ENCODE results near the gene KCNH5. TPM values are rescaled to one million over a fixed set of nuclear protein-coding genes. Genes with fewer than 3 reads are reported as not detected.

KCNH5 gene
- total and polyA plus RNA-seq, 9 of the 15 experiments (the other 6 are each of a cell fraction or from before 2014, with no cell fraction given): 1.1 to 2.4 (median 1.4) TPM

DNA sequence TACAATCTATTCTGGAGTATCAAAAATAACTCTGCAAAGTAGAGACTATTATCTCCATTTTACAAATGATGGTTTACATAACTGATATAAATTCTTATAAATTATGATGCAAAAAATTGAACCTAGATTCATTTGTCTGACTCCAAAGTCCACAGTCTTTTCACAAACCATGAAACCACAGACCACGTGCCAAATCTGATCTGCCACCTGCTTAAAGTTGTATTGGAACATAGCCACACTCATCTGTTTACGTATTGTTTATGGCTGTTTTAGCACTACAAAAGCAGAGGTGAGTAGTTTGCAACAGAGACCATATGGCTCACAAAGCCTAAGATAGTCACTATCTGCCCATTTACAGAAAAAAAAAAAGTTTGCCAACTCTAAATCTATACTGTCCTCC, 105.3 kb downstream of the KCNH5 start:
- no peak for DNase-seq (ENCODE audit: extremely low read depth in 1 of 4, low spot score in 3 of 4)
- no peak overlapping the region for H3K4me3 ChIP-seq
- no peaks in the 10 kb centered on the region for H3K79me2 ChIP-seq (ENCODE audit: control insufficient read depth, insufficient read depth, low read length)
- H3K4me1 ChIP-seq (replicated peaks in 1 of 2; ENCODE audit: control insufficient read depth in 2 of 2, insufficient read depth in 2 of 2, low read length in 2 of 2): no peaks in the 10 kb centered on the region
- POLR2A ChIA-PET: no interaction called here
- ATAC-seq: no peak
- H3K9ac ChIP-seq (ENCODE audit: insufficient read depth in 1 of 2, low read depth in 2 of 2, low read length in 2 of 2): no peak overlapping the region
- WGBS (ENCODE audit: insufficient coverage, low coverage, missing lambda C conversion rate): 0% methylated on average over 1 of the region's 2 CpGs
- CTCF ChIA-PET (ENCODE audit: low intra/inter-chr PET ratio): no interaction called here
- H3K9me1 ChIP-seq (ENCODE audit: control insufficient read depth, insufficient read depth, low read length): no peaks in the 10 kb centered on the region
- no peaks in the 10 kb centered on the region for H3K27me3 ChIP-seq (ENCODE audit: control insufficient read depth in 2 of 2, insufficient read depth in 2 of 2, low read length in 2 of 2)
- no peak for FAIRE-seq
- in situ Hi-C loops (cut with MboI) (no loop called here), intact Hi-C loops (cut with micrococcal nuclease) (no loop called here)
- no peaks in the 10 kb centered on the region for H3K9me3 ChIP-seq (replicated peaks; ENCODE audit: control insufficient read depth, insufficient read depth, low read depth, low read length)
- BruUV-seq (replicated peaks): no TSS peak
- H3K4me2 ChIP-seq (ENCODE audit: insufficient read depth, low read length): no peak overlapping the region
- H4K20me1 ChIP-seq (replicated peaks; ENCODE audit: control insufficient read depth, insufficient read depth, low read length): no peaks in the 10 kb centered on the region
- no peaks in the 10 kb centered on the region for H3K36me3 ChIP-seq (ENCODE audit: control insufficient read depth, insufficient read depth, low read length)
- H2AFZ ChIP-seq (ENCODE audit: low read depth, low read length): no peak overlapping the region
- H3K27ac ChIP-seq (ENCODE audit: extremely low read depth, low read depth, low read length): no peak overlapping the region
- TF ChIP-seq, protein P1, sequence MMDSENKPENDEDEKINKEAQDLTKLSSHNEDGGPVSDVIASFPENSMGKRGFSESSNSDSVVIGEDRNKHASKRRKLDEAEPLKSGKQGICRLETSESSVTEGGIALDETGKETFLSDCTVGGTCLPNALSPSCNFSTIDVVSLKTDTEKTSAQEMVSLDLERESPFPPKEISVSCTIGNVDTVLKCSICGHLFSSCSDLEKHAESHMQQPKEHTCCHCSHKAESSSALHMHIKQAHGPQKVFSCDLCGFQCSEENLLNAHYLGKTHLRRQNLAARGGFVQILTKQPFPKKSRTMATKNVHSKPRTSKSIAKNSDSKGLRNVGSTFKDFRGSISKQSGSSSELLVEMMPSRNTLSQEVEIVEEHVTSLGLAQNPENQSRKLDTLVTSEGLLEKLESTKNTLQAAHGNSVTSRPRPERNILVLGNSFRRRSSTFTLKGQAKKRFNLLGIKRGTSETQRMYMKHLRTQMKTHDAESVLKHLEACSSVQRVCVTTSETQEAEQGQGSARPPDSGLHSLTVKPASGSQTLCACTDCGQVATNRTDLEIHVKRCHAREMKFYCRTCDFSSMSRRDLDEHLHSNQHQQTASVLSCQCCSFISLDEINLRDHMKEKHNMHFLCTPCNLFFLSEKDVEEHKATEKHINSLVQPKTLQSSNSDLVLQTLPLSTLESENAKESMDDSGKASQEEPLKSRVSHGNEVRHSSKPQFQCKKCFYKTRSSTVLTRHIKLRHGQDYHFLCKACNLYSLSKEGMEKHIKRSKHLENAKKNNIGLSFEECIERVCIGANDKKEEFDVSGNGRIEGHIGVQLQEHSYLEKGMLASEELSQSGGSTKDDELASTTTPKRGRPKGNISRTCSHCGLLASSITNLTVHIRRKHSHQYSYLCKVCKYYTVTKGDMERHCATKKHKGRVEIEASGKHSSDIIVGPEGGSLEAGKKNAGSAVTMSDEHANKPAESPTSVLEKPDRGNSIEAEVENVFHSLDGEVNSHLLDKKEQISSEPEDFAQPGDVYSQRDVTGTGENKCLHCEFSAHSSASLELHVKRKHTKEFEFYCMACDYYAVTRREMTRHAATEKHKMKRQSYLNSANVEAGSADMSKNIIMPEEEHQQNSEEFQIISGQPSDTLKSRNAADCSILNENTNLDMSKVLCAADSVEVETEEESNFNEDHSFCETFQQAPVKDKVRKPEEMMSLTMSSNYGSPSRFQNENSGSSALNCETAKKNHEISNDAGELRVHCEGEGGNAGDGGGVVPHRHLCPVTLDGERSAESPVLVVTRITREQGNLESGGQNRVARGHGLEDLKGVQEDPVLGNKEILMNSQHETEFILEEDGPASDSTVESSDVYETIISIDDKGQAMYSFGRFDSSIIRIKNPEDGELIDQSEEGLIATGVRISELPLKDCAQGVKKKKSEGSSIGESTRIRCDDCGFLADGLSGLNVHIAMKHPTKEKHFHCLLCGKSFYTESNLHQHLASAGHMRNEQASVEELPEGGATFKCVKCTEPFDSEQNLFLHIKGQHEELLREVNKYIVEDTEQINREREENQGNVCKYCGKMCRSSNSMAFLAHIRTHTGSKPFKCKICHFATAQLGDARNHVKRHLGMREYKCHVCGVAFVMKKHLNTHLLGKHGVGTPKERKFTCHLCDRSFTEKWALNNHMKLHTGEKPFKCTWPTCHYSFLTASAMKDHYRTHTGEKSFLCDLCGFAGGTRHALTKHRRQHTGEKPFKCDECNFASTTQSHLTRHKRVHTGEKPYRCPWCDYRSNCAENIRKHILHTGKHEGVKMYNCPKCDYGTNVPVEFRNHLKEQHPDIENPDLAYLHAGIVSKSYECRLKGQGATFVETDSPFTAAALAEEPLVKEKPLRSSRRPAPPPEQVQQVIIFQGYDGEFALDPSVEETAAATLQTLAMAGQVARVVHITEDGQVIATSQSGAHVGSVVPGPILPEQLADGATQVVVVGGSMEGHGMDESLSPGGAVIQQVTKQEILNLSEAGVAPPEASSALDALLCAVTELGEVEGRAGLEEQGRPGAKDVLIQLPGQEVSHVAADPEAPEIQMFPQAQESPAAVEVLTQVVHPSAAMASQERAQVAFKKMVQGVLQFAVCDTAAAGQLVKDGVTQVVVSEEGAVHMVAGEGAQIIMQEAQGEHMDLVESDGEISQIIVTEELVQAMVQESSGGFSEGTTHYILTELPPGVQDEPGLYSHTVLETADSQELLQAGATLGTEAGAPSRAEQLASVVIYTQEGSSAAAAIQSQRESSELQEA (IDR thresholded peaks at IDR 0.05; ENCODE audit: low read depth): no peak
- no peak for TF ChIP-seq ZNF311 (CRISPR knock-in tag; IDR thresholded peaks at IDR 0.05)
- no peak for TF ChIP-seq MGA (IDR thresholded peaks at IDR 0.05)
